GM21825 (cell line): ENCODE results near the gene AARS2.
A peak's percentile ranks its signal among the peaks of the same experiment; 100 is the strongest.
"Not testable (repeated sequence)": the region's sequence is repeated elsewhere in the genome, so short reads cannot be mapped to it uniquely, and the experiment has no call there.

Source experiments
- ATAC-seq: cut with Tn5 transposase; IDR thresholded peaks from one replicate; pipeline ENCODE4 v1.9.1; 2021; ENCODE audit warnings: mild to moderate bottlenecking, moderate library complexity; ENCODE audit not compliant: unreplicated experiment

Gene AARS2

DNA sequence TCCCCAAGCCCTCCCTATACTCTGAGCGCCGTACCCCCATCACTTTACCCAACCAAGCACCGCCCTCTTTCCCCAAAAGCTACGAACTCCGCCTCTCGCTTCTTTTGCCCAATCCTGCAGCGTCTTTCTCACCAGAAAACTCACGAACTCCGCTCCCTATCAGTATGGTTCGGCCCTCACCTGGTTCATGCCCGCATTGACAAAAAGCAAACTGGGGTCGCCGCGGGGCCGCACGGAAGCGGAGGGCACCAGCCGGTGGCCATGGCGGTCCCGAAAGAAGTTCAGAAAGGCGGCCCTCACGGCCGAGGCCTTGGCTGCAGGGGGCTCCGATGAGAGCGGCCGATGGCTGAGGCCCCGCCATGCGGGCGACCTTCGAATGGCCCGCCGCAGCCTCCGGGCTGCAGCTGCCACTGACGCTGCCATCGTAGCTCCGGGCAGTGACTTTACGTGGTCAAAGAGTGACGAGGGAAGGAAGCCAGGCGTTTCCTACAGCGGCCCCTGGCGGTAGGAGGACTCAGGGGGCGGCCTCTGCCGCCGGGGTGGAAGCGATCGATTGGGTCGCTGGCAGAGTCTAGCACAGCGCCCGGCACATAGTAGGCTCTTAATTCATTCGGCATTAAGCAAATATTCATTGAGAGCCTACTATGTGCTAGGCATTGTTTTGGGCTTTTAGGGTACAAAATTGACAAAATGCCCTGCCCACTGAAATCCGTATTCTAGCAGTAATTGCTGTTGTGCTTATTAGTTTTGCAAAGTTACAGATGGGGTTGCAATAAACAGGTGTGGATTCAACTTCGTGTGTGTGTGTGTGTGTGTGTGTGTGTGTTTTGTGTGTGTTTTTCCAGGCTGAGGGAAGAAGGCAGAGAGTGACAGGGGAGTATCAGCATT is at the start of gene AARS2:
AARS2 (minus strand) TSS at position 447 of the 888 bp plus-strand sequence; CDS start at position 423, 24 bp downstream.
- ATAC-seq, result peak; percentile 90

DNA sequence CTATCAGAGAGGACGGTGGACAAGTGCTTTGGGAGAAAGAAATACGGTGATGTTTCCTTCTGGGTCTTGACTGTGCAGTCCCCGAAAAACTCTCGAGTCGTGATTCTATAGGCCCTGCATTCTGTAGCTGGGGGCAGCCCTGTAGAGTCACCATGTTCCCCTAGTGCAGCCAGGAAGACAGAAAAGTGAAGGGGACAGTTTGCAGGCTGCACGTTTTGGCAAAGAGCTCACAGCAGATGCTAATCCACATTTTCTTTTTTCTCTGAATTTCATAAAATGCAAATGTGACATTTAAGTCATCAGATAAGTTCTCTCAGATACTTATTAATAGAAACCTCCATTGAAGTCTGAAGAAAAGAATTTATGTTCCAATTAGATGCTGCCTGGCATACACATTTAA is 48.8 kb upstream of the AARS2 start:
- no peak for ATAC-seq

DNA sequence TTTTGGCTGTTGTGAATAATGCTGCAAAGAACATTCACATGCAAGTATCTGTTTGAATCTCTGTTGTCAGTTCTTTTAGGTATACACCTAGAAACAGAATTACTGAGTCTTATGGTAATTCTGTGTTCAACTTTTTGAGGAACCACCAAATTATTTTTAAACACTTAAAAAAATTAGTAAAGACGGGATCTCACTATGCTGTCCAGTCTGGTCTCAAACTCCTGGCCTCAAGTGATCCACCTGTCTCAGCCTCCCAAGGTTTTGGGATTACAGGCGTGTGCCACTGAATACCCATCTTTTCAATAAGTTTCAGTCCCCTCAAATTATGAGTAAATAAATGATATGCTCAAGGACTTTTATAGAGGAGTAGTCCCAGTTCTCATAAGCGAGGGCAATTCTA is 46.8 kb upstream of the AARS2 start:
- no peak for ATAC-seq

DNA sequence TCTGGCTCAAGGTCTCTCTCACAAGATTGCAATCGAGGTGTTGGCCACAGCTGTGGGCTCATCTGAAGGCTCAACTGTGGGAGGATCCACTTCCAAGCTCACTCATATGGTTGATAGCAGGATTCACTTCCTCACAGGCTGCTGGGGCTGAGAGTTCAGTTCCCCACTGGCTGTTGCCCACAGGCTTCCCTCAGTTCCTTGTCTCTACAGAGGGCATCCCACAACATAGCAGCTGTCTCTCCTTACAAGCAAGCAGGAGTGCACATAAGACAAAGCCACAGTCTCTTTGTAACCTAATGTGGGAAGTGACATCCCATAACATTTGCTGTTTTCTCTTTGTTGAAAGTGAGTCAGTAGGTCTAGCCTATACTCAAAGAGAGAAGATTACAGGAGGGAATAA is 43.3 kb upstream of the AARS2 start:
- no peak for ATAC-seq

DNA sequence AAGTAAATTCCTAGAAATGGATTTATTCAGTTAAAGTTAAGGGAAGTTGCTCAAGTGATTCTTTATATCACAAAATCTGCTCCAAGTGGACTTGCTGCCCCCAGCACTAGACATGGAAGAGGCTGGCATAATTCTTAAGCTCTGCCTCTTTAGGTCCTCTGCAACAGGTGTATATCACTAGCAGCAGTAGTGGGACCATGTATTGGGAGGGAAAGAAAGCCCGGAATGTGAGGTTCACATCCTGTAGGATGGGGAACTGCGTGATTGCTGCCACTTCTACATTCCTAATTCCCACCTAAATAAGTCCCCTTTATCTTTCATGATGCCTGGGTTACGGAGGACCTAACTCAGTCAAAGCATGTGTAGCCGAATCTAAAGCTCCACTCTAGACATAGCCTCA is 42.5 kb upstream of the AARS2 start:
- ATAC-seq, result no peak

DNA sequence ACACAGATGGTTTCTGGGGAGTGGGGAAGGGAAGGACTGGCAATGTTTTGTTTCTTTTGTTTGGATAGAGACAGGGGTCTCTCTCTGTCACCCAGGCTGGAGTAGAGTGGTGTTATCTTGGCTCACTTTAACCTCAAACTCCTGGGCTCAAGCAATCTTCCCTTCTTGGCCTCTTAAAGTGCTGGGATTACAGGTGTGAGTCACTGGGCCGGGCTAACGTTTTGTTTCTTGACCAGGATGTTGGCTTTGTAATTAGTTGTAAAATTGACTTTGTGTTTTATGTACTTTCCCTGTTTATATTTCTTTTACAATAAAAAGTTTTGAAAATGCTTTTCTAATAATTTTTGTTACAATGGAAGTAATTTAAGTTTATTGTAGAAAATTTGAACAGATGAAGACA is 40.2 kb upstream of the AARS2 start:
- no peak for ATAC-seq

DNA sequence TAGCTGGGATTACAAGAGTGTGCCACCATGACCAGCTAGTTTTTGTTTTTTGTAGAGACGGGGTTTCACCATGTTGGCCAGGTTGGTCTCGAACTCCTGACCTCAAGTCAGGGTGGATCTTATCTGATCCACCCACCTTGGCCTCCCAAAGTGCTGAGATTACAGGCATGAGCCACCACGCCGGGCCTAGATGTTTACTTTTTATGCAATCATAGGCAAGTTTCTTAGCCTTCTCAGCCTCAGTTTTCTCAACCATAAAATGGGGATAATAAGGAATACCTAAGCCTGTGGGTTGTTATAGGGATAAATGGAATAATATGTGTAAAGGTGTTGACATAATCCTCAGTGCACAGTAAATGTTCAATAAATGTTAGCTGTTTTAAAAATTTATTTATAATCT is 39.1 kb upstream of the AARS2 start:
- no peak for ATAC-seq

DNA sequence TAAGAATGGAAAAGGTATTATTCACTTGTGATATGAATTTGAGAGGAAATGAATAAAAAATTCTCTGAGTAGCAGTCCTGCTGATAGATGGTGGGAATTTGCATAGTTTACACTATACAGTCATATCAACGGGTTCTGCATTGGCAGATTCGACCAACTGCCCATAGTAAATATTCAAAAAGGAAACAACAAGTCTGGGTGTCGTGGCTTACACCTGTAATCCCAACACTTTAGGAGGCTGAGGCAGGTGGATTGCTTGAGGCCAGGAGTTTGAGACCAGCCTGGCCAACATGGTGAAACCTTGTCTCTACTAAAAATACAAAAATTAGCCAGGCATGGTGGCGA is 37.5 kb upstream of the AARS2 start:
- not testable (repeated sequence) for ATAC-seq

DNA sequence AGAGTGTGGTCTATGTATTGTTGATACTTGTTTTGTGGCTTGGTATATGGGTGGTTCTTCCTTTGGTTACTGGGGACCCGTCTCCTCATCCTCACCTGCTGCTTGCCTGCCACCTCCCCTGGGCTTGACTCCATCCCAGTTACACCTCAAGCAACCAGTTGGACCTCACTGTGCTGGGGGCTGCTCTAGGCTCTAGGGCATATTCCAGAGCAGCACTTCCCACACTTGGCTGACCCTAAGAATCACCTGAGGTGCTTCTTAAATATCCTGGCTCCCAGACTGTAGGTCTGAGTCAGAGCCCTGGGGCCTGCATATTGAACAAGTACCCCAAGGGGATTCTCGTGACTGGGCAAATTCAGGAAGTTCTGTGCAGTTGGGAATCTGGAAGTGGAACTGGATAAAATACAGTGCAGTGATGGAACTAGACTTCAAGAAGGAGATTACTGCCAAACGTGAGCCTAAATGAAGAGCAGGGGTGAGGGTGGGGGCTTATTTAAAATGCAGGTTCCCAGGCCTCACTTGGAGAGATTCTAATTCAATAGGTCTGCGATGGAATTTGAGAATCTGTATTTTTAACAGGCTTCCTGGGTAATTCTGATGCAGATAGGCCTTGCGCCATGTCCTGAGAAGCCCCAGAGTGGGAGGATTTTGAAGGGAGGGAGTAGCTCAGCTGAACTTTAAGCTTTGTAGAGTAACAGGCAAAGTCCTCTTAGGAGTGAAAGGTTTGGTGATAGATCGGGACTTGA is 36.9 kb upstream of the AARS2 start:
- ATAC-seq, result no peak

- not testable (repeated sequence) for ATAC-seq
These were observed 33.7 kb upstream of the AARS2 start for GRCh38 chr6:44346818-44347217.

DNA sequence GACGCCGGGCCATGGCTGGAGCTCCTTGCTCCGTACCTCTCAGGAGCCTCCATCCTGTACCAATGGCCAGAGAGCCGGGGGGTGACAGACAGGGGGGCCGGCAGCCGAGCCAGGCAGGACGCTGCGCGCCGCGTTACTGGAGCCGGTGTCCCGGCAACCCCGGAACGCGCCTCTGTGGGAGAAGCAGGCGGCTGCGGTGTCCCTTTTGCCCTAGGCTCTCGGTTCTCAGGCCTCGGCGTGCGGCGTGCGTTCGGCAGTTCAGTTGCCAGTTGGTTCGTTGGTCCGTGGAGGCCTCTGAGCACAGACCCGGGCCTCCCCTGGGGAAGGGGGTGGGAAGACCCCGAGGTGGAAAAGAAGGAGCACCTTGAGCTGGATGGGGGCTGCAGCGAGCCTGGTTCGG is 29.3 kb upstream of the AARS2 start, which contains the start of gene SPATS1:
SPATS1 (plus strand) TSS at position 162 of the 400 bp plus-strand sequence. CDS start 446 bp downstream, outside the sequence.
- no peak for ATAC-seq

- no peak for ATAC-seq
These were observed 28.9 kb upstream of the AARS2 start for GRCh38 chr6:44342052-44342451.

GRCh38 chr6:44341095-44341890 is 28.1 kb upstream of the AARS2 start:
- no peak for ATAC-seq

- no peak for ATAC-seq
These were observed 26.8 kb upstream of the AARS2 start for GRCh38 chr6:44339763-44340625.

- ATAC-seq, result no peak
These were observed 26.2 kb upstream of the AARS2 start for GRCh38 chr6:44339301-44339700.

- peak; percentile 74 for ATAC-seq
These were observed 25.3 kb upstream of the AARS2 start for GRCh38 chr6:44338228-44339122.

DNA sequence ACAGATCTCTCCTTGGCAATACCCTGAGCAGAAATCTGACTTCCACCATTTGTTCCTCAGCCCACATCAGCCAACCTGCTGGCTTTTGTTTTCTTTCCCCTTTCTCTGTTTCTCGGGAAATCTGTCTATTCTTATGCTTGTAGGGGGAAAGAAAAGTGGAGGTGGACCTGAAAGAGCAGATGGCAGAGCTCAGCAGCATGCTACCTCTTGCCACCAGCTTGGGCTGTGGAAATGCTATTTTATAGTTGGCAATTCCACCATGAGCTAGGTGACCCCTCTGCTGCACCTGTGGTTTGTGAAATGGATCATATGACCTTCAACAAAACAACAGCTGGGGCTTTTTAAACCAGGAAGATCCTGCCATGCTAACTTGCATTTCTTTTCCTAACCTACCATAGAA is 22.5 kb upstream of the AARS2 start:
- no peak for ATAC-seq

- ATAC-seq, result no peak
These were observed 20.8 kb upstream of the AARS2 start for GRCh38 chr6:44333942-44334341.

DNA sequence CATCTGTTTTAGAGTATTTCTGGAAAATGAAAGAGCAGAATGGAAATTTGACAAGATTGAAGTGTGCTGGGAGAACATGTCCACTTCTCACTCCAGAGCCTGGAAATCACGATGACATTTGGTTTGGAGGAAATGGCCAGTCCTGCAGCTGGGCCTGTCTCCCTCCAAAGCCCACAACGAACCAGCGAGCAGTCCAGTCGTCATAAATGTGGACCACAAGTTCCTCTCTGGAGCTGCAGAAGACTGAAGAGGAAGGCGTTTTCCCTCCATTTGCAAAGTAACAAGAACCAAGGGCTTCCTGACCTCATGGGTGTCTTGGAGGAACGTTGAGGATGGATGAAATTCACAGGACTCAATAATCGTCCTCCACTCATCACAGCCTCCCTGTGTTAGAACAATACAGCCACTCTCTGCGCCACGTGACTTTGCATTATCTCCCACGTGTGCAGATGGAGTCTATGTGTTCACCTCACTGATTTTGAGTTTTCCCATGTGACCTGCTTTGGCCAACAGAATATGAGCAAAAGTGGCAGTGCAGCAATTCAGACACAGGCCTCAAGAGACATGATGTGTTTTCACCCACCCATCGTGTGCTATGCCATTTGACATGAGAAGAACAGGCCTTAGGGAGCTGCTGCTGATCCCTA is 20.2 kb upstream of the AARS2 start:
- no peak for ATAC-seq
